Astrocyte of the hippocampus (primary cell): ENCODE data around the gene MAU2.

Source experiments
- DNase-seq: peaks from one replicate; pipeline ENCODE4 v3.0.0; 2011; ENCODE audit warnings: low read depth, low spot score

Gene MAU2

DNA sequence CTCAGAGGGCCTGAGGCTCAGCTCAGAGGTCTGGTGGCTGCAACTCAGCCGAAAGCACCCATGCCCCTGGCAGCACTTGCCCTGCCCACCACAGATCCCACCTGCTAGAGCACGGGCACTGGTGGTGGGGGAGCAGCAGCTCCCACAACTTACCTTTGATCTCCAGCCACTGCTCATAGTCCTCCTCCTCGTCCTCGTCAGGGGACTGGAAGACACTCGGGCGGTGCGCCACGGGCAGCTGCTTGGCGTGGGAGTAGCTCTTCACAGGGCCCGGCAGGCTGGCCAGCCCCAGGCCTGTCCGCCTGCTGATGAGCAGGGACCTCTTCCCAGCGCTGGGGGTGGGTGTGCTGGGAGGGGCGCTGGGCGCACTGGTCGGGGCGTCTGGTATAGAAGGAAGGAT is 14.9 kb upstream of the MAU2 start:
- no peak for DNase-seq

DNA sequence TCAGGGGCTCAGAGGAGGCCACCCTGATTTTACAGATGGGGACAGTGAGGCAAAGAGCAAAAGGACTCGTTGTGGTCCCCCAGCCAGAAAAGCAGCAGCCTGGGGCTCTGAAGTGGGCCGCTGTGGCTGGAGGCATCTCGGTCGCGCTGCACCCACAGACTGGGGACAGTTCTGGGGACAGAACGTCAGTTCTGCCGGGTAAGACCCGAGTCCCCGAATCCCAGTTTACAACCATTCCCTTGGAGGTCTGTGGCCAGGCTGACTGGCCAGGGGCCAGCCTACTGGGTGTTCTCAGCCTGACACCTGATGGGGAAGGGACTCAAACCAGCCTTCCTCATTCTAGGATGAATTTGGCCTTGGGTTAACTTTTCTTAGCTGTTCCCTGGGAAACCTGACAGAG is 14.4 kb upstream of the MAU2 start:
- no peak for DNase-seq

DNA sequence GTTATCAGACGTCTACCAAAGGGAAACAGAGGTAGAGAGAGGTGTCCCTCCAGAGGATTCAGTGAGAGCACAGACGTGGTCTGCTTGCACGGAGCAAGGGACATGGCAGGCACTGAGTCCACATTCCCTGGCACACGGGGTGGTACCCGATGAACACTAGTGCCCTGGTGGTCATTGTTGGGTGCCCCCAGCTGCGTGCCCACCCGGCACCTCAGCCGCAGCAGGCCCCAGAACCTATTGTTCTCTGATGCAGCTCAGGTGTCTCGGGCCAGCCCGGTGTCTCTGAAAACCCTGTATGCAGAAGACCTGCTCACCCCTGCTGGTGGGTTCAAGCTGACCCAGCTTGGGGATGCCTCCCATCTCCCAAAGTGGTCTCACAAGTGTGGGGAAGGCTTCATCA is 12.3 kb upstream of the MAU2 start:
- no peak for DNase-seq

DNA sequence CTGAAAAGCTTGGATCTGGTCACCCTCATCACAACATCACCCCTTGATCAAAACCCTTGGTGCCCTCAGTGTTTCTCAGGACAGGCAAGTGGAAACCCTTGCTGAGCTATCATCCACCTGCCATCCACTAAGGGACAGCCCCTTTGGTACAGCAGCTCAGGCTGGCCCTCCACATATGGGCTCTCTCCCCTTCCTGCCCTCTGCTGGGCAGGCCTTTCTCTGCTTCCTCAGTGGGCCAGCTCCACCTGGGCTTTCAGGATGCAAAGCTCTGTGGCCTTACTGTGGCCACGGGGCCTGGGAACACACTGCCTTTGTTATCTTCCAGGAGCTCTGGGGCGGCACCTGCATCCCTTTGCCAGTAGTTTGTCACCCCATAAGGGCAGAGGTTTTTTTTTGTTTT is 5.2 kb upstream of the MAU2 start:
- no peak for DNase-seq

DNA sequence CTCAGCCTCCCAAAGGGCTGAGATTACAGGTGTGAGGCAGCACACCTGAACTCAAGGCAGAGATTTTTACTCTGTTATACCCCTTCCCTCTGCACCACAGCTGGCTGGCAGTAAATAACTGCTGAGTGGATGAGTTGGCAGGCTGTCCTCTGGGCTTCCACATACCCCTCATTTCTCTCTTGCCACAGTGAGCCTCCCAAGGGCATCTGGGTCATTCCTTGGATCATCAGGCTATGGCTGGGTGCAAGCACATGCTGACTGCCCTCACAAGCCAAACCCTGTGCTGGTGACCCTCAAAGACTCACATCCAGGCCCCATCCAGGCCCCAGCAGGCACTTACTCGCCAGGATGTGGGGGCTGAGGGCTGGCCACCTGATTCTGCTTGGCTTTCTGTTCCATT is 4.5 kb upstream of the MAU2 start:
- DNase-seq, result no peak

DNA sequence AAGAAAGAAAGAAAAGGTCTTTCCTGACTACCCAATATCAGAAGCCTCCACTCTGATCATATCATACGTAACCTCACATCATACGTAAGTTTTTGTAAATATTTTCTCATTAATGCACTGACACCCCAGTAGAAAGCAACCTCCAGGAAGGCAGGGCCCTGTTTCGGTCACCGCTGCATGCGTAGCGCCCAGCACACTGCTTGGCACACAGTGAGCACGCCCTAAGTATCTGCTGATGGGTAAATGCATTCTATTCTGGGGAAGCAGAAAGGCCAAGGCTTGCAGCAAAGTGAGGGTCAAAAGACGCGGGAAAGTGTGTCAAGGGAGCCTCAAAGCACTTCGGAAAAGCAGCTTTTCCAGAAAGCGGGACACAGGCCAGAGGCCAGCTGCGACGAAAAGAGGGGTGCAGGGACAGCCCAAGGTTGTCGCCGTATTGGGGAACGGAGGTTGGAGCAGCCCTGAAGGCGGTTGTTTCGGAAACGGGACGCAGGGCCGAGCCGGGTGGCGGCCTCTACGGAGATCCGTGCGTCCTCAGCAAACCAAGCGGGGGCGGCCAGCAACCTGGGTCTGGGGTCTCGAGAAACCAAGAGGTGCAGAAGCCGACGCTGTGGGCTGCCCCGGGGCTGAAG is 783 bp upstream of the MAU2 start:
- DNase-seq, result no peak

DNA sequence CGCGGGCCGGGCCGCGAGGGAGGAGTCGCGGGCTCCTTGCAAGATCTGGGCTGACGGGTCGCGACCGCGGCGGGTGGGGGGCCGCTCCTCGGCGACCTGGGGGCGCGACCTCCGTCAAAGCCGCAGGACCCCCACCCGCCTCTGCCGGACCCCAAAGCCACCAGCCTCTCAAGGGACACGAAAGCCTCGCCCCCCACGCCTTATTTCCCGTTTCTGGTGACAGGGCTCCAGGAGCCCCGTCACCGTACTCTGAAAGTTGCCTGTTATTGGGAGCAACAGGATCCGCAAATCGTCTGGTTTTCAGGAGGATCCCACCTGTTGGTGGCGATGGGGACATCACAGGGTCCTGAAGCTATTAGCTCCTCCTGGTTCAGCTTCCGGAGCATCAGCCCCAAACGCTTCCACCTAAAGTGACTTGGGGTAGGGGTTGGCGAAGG is 530 bp downstream of the MAU2 start:
- DNase-seq, result peak; percentile 35

DNA sequence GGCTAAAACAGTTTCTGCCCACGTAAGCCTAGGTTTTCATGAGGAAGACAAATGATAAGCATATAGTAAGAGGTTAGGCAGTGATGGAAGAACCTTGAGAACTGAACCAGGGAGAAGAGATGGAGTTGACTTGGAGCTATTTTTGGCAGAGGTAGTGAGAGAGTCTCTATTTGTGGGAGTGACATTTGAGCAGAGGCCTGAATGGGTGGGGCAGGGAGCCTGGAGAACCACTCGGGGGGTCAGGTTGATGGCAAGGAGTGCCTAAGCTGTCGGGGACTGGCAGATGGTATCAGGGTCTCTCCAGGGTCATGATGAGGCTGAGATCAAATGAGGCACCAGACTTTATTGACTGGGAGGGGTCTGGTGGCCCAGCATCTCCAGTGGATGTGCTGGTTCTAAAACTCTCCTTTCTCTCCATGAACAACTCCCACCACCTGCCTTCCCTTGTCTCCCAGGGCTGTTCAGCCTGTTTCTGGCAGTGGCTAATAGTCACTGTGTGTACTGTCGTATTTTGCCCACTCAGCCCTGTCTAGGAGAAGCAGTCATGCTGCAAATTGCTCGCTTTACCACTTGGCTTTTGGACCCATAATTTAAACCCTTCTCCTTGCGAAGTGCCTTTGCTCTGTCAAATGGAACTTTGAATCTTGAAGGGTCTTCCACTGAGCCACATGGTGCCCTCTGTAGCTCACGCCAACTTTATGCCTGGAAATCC is 3.6 kb downstream of the MAU2 start:
- DNase-seq, result no peak

DNA sequence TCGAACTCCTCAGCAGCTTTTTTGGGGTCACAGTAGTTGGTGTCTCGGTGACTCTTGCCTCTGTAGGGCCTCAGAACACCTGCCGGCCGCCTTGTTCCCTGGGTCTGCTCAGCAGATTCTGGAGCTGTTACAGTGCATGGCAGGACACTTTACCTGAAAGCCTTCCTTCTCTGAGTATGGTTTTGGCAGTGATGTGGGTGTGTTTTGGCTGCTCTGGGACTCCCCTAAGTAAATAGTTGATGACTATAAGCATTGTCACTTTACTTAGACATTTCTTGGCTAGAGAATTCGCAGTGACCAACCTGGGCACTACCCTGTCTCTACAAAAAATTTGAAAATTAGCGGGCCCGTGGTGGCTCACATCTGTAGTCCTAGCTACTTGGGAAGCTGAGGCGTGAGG is 7.0 kb downstream of the MAU2 start:
- no peak for DNase-seq

DNA sequence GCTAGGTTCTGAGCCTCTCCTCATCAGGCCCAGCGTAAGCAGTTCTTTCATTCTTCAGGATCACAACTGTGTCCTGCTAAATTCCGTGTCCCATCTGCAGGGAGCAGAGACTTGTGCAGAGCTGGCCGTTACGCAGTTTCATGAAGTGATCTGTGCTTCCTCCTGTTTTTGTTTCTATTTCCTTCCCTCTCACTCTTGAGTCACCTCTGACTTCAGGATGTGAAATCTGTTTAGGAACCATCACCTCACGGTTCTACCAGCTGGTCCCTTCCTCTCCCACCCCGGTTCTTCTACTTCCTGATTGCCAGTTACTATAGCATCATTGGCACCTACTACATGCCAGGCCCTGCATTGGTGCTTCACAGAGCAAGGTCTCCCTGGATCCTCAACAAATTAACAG is 8.5 kb downstream of the MAU2 start:
- DNase-seq, result no peak

DNA sequence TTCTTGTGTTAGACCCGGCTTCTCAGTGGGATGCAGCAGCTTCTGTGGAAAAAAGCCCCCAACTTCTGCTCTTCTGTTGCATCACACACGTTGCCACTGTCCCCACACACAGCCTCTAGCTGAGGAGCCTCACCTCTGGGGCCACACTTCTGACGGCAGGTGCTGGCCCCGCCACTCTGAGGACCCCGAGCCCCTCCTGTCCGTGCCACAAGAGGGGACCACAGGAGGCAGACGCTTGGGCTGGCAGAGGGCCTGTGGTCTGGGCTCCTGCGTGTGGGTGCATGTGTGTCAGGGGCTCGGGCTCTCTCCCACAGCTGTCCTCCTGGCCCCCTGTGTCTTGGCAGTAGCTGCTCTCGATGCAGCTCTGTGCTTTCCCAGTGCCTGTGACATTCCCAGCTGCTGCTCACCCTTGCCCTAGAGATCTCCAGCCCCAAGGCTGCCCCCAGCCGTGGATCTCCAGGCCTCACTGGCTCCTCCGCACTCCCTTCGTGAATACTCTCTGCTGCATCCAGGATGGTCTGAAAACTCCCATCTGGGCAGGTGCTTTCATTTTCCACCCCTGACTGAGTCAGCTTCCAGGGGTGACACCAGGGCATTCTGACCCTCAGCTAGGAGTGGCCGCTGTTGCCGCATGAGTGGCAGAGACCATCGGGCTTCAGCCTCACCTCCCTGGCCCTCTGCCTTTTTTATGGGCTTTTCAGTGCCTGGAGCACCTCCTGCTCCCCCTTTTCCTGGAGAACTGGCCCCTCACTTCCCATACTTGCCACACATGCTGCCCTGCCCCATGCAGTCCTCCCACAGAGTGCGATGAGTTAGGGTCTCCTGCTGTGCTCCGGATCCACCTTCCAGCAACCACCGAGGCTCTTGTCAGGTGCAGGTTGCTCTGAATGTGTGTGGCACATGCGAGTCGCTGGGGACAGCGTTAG is 13.7 kb downstream of the MAU2 start:
- no peak for DNase-seq

DNA sequence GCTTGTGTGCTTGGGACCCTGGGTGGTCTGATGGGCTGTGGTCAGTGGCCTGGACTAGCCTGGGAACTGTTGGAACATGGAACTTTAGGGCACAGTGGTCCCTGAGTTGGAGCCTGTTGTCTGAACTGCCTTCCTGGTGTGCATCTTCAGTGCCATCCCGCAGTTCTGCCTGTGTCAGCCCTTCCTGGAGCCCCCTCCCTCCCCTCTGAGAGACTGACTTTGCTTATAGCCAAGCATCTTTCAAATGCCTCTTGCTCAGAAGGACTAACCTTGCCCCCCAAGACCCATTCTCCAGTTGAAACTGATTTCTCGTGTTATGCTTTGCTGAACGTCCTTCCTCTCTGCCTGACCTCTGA is 14.3 kb downstream of the MAU2 start:
- DNase-seq, result no peak

DNA sequence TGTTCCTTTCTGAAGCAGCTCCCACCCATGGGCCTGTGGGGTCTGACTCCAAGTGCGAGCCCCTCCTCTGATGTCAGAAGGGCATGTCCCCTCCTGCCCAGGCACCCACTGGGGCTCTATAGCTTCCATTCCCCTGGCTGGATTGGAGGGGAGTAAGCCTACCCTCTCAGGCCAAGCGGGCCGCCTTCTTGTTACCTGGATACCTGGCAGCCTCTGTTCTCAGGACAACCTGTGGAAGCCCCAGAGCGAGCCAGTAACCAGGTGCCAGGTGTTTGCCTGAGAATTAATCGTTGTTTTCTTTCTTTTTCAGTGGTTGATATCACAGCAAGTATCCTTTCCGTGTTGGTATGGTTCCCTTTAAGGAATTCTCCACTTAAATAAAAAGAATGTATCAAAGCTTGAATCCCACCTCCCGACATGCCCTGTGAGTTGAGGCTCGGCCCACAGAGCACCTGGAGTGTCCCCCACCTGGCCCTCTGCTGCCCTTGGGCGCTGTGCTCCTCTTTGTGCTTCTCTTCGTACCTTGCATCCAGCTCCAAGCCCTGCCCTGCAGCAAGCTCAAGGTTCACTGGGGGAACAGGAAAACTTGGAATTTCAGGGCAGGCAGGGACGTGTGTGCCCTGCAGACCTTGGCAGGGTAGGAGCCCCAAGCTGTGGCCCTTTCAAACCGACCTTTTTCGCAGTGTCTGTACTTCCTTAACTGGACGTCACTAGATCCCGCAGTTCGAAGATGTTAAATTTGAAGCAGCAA is 15.0 kb downstream of the MAU2 start:
- no peak for DNase-seq

DNA sequence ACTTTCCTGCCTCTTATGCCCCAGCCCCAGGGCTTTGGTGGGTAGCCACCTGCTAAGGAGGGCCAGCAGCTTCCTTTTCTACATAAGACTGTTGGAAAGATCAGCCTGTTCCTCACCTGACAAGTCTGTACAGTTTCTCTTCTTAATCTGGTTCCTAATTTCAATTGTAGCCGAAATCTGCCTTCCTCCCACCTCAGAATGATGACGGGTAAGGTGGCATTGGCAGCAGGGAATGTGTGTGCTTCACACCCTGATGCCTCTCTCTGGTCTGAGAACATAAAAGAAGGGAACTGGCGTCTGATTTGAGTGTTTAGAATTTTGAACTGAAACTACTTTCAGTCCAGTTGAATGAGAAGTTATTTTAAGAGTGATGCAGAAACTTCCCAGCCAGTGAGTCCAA is 16.0 kb downstream of the MAU2 start:
- DNase-seq, result no peak

DNA sequence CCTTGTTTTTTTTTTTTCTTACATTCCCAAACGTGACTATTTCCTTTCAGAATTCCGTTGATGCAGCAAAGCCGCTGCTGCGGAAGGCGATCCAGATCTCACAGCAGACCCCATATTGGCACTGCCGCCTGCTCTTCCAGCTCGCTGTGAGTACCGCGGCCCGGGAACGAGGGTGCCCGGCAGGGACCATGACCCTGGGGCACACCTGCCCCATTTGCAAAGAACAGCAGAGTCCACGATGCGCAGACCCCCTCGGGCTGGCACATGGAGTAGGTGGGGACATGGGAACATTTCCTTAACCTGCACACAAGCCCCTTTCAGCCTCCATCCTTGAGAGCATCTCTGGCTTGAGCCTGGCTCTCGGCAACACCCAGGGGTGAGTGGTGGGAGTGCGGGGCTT is 16.5 kb downstream of the MAU2 start:
- no peak for DNase-seq

DNA sequence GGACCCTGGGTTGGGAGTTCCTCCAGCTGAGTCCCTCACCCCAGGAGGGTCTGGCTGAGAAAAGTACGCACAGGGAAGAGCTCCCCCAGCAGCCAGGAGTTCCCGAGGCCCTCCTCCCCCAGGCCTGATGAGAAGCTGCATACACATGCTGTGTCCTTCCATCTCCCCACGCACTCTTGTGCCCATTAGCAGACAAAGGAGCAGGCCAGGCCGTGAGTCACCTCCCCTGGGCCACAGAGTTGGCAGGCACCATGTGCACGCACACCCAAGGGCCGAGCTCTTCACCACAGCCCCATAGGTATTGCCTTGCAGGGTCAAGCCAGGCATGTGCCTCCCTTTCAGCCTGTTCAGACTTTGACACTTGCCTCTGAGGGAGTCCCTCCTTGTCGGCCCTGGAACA is 17.5 kb downstream of the MAU2 start:
- DNase-seq, result peak; percentile 92

DNA sequence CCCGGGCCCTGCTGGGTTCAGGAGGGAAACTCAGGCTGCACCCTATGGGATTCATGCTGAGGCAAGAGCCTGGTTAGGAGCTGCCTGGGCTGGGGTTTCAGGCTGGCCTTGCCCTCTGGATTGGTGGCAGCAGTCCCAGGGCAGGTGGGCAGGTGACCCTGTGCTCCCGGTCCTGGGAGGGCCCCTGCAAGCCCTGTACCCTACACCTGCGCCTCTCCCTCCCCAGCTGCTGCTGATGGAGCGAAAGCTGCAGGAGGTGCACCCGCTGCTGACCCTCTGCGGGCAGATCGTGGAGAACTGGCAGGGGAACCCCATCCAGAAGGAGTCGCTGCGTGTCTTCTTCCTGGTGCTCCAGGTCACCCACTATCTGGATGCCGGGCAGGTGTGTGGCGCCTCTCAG is 20.4 kb downstream of the MAU2 start:
- no peak for DNase-seq

DNA sequence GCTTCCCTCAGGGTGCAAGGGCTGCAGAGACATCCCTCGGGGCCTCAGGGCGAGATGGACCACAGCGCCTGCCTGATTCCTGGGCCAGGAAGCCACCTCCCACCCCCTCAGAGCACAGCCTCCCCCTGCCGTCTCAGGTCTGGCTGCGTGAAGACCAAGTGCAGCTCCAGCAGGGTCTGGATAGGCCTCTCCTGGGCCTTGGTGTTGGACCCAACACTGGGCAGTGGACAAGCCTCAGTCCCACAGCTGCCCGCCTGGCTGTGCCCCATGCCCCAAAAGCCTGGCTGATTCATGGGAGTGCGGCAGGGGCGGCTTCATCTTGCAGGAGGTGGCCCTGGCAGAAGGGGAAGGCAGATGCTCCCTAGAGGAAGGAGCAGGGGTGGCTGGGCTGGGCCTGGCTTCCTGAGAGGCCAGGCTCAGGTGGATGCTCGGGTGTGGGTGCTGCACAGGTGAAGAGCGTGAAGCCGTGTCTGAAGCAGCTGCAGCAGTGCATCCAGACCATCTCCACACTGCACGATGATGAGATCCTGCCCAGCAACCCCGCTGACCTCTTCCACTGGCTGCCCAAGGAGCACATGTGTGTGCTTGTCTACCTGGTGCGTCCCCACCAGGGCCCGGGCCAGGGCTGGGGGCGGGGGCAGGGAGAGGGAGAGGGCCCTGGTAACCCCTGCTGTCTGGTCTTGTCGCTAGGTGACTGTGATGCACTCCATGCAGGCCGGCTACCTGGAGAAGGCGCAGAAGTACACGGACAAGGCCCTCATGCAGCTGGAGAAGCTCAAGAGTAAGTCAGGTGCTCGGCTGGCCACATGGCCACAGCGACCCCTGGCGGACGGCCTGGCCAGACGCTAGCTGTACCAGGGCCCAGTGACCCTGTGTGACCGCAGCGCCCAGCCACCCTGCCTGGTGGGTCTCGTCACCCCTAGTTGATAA is 21.7 kb downstream of the MAU2 start:
- peak; percentile 82 for DNase-seq

DNA sequence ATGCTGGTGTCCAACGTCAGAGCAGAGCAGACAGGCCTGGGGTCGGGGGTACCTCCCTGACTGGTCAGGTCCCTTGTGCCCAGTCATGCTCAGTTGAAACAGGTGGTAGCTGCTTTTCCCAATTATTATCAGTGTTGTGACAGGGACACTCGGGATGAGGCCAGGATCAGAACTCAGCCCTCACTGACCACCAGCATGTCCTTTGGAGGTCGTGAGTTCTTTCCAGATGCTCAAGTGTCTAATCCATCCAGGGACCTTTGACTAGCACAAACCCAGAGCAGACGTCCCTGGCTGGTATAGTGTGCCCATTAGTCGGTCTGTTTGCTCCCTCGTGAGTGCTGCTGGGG is 22.4 kb downstream of the MAU2 start:
- no peak for DNase-seq

DNA sequence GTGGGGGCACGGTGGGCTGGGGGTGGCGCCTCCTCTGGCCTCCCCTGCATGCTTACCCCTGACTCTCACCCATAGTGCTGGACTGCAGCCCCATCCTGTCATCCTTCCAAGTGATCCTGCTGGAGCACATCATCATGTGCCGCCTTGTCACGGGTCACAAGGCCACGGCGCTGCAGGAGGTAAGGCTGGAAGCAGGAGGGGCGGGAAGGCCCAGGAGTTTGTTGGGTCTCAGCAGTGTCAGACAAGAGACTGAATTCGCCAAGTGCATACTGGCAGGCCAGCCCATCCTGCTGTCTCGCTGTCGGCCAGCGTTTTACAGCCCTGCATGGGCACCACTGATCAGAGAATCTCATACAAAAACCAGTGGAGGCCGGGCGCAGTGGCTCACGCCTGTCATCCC is 23.1 kb downstream of the MAU2 start:
- no peak for DNase-seq

DNA sequence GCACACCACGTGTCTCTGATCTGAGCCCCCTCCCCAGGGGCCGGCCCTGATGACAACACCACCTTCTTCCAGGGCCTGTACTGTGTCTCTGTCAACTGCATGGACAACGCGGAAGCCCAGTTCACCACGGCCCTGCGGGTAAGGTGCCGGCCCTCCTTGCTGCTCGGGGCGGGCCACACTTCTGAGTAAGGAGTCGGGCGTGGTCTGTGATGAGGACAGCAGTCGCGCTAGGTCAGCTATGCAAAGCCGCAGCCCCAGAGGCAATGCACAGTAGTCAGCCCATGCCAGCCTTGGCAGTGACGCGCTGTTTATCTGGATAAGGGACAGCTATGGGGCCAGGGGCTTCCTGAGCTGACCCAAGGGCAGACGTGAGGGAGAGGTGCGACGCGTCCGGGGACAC is 24.6 kb downstream of the MAU2 start:
- no peak for DNase-seq
